CD4-positive, alpha-beta memory T cell (primary cell): ENCODE data around the gene ZFYVE28. TPM values are rescaled to one million over a fixed set of nuclear protein-coding genes. Genes with fewer than 3 reads are reported as not detected.
A peak's percentile ranks its signal among the peaks of the same experiment; 100 is the strongest.

Experiments
- CTCF ChIA-PET: fragments of 350-600 bp; sonication (Branson Sonifier 250); formaldehyde crosslinking; loops from one replicate; lab custom pipeline; 2021; ENCODE audit warnings: inconsistent platforms; ENCODE audit not compliant: partially characterized antibody; lab: Charles Lee
- POLR2A ChIA-PET: fragments of 350-600 bp; sonication (Branson Sonifier 250); formaldehyde crosslinking; loops from one replicate; lab custom pipeline; 2021; ENCODE audit not compliant: partially characterized antibody; lab: Charles Lee
- DNase-seq, 5 donors: peaks; one replicate each; pipeline versions ENCODE4 v3.0.0 to v3.0.0-alpha.2; 2020 to 2022; ENCODE audit warnings: mixed read lengths in 1 of 5
- H3K27ac ChIP-seq: one replicate; pipeline ENCODE4 v1.7.0; 2013; ENCODE audit warnings: low read depth, low read length
- H3K27me3 ChIP-seq: 2 replicates; pipeline ENCODE4 v1.7.0; 2013; ENCODE audit warnings: mild to moderate bottlenecking, low read length, moderate library complexity; ENCODE audit not compliant: insufficient read depth
- H3K36me3 ChIP-seq: 2 replicates; pipeline ENCODE4 v1.7.0; 2013; ENCODE audit warnings: mild to moderate bottlenecking, low read length, moderate library complexity; ENCODE audit not compliant: insufficient read depth
- H3K4me1 ChIP-seq: 2 replicates; pipeline ENCODE4 v1.7.0; 2013; ENCODE audit warnings: mild to moderate bottlenecking, low read length, moderate library complexity; ENCODE audit not compliant: insufficient read depth
- H3K4me3 ChIP-seq, 2 donors: one replicate each; pipeline ENCODE4 v1.7.0; 2013; ENCODE audit warnings: low read length in 2 of 2, mild to moderate bottlenecking in 1 of 2
- H3K9me3 ChIP-seq, 2 donors: one replicate each; pipeline ENCODE4 v1.7.0; 2013; ENCODE audit warnings: low read length in 2 of 2, control low read depth in 1 of 2; ENCODE audit not compliant: control insufficient read depth in 1 of 2
- H3K27ac Mint-ChIP-seq, 7 donors: one replicate each; pipeline ENCODE4 v1.8.0; 2020 to 2021; ENCODE audit warnings: mixed read lengths in 7 of 7, mild to moderate bottlenecking in 6 of 7, inconsistent platforms in 3 of 7, moderate library complexity in 3 of 7
- H3K27me3 Mint-ChIP-seq, 2 donors: one replicate each; pipeline ENCODE4 v1.8.0; 2020 to 2021; ENCODE audit warnings: mixed read lengths in 2 of 2
- H3K36me3 Mint-ChIP-seq, 2 donors: one replicate each; pipeline ENCODE4 v1.8.0; 2020 to 2021; ENCODE audit warnings: mixed read lengths in 2 of 2, inconsistent platforms in 1 of 2, mild to moderate bottlenecking in 1 of 2
- H3K4me1 Mint-ChIP-seq, 4 donors: one replicate each; pipeline ENCODE4 v1.8.0; 2020 to 2021; ENCODE audit warnings: mixed read lengths in 4 of 4, mild to moderate bottlenecking in 1 of 4
- H3K4me3 Mint-ChIP-seq, 8 donors: one replicate each; pipeline ENCODE4 v1.8.0; 2020 to 2021; ENCODE audit warnings: mixed read lengths in 8 of 8, mild to moderate bottlenecking in 7 of 8, moderate library complexity in 6 of 8, inconsistent platforms in 3 of 8
- H3K9me3 Mint-ChIP-seq, 8 donors: one replicate each; pipeline ENCODE4 v1.8.0; 2020 to 2021; ENCODE audit warnings: mixed read lengths in 8 of 8, mild to moderate bottlenecking in 5 of 8, inconsistent platforms in 3 of 8, moderate library complexity in 1 of 8
- intact Hi-C: fragments of 100-400 bp; cut with micrococcal nuclease; formaldehyde crosslinking; loops from one replicate; pipeline ENCODE4 v1.15.1; 2023
- polyA plus RNA-seq, 2 donors: library from polyadenylated mRNA; unstranded; fragments of 300-500 nt; fragmentation: Illumina TruSeq; gene quantifications; one replicate each; pipeline ENCODE4 v1.2.3, GENCODE V29; 2021
- total RNA-seq, 2 experiments: library from RNA; stranded (reverse); gene quantifications; one replicate each; pipeline ENCODE4 v1.2.3, GENCODE V29; 2021

ZFYVE28 gene
- total and polyA plus RNA-seq, 4 experiments from 2014 or later = 13.1 to 31.8 (median 23.8) TPM

GRCh38 chr4:2284161-2284933 lies 134.1 kb downstream of the ZFYVE28 start:
- Histone ChIP-seq H3K27me3 (no peaks in the 10 kb centered on the region), H3K9me3 (no peaks in the 10 kb centered on the region), H3K4me1 (peaks cover 48% of the 10 kb centered on the region), H3K36me3 (no peaks in the 10 kb centered on the region), H3K4me3 (no peak overlapping the region), H3K27ac (no peak overlapping the region)
- H3K27me3 Mint-ChIP-seq = no peaks in the 10 kb centered on the region
- H3K9me3 Mint-ChIP-seq = peaks cover 0 to 3% (median 0%) of the 10 kb centered on the region in 8 donors
- H3K27ac Mint-ChIP-seq = peak overlapping the region; percentile 29 to 99 (median 55)
- H3K4me3 Mint-ChIP-seq = no peak overlapping the region
- peaks cover 0 to 6% of the 10 kb centered on the region in 2 donors for H3K36me3 Mint-ChIP-seq
- H3K4me1 Mint-ChIP-seq = peaks cover 25 to 51% (median 30%) of the 10 kb centered on the region in 4 donors
- intact Hi-C loops = loop anchor here (10.0 kb wide), 1 partner anchor 60 kb away; no protein-coding TSS in a partner anchor
- CTCF ChIA-PET = no interaction called here
- no peak for DNase-seq
- POLR2A ChIA-PET = interaction anchor here (0.8 to 1.1 kb wide), 2 partner anchors 22 to 128 kb away, joined by 3 read pairs; partner anchors contain the start of gene MXD4

DNA sequence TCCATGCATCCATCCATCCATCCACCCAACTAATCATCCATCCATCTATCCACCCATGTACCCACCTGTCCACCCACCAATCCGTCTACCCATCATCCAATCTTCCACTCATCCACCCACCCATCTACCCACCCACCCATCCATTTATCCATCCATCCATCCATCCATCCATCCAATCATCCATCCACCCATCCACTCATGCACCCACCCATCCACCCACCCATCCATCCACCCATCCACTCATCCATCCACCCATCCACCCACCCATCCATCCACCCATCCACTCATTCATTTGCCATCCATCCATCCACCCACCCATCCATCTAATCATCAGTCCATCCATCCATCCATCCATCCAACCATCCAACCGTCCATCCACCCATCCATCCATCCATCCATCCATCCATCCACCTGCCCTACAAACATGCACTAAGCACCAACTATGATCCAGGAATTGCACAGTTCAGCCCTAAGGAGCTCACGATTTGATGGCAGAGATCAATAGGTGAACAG lies 135.2 kb downstream of the ZFYVE28 start:
- Mint-ChIP-seq H3K4me1 (peaks cover 25 to 51% (median 30%) of the 10 kb centered on the region in 4 donors), H3K36me3 (peaks cover 0 to 6% of the 10 kb centered on the region in 2 donors), H3K27me3 (no peaks in the 10 kb centered on the region), H3K4me3 (peak overlapping the region in 2 of 8 donors; percentile 38 to 59), H3K9me3 (peaks cover 0 to 3% (median 0%) of the 10 kb centered on the region in 8 donors), H3K27ac (peak overlapping the region in 6 of 7 donors; percentile 88 to 100 (median 99))
- Histone ChIP-seq H3K36me3 (no peaks in the 10 kb centered on the region), H3K27me3 (no peaks in the 10 kb centered on the region), H3K27ac (no peak overlapping the region), H3K9me3 (no peaks in the 10 kb centered on the region), H3K4me3 (no peak overlapping the region), H3K4me1 (peaks cover 44% of the 10 kb centered on the region)
- DNase-seq = no peak
- intact Hi-C loops = loop anchor here (2.0 to 10.0 kb wide), 2 partner anchors 40 to 58 kb away; partner anchors contain the start of genes HAUS3 and POLN
- CTCF ChIA-PET = interaction anchor here (1.6 kb wide), 1 partner anchor 41 kb away, joined by 5 read pairs; the partner anchor contains the start of genes HAUS3 and POLN
- POLR2A ChIA-PET = interaction anchor here (1.9 to 2.1 kb wide), 2 partner anchors 20 to 130 kb away, joined by 27 to 38 read pairs; partner anchors contain the start of gene MXD4

DNA sequence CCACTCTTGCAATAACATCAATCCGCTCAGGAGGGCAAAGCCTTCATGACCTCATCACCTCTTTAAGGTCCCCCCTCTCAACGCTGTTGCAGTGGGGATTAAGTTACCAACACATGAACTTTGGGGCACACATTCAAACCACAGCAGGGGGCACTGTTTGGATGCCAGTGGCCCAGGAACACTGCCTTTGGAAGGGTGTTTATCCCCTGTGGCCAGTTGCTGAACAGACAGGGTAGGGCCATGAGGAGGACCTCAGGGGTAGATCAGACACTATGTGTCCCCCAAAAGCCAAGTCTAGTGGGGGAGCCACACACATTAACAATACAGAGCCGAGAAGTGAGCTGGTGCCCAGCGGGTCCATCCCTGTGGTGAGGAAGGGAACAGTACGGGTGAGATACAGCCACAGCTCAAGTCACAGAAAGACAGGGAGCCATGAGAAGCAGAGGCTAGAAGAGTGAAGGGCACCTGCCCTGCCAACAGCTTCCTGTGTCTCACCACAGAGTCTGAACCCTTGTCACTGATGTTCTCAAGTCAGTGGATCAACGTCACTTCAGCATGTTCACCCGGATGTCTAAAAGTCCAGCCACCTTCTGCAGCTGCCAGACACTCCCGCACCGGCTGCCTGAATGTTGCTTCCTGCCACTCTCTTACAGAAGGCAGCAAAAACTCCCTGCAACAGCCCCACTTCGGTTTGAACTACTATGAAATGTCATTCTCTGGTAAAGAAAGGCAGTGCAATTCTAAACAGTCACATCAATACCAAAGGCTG lies 136.7 kb downstream of the ZFYVE28 start:
- ChIA-PET CTCF (interaction anchor here (0.6 to 1.7 kb wide), 12 partner anchors 9 to 180 kb away, joined by 3 to 13 read pairs (median 4); partner anchors contain the start of genes CFAP99, HAUS3, MXD4 and POLN), POLR2A (interaction anchor here (0.6 to 2.6 kb wide), 18 partner anchors 9 to 255 kb away, joined by 3 to 46 read pairs (median 4); partner anchors contain the start of genes CFAP99, FAM193A, HAUS3 and MXD4)
- H3K36me3 Mint-ChIP-seq = peaks cover 0 to 6% of the 10 kb centered on the region in 2 donors
- Histone ChIP-seq H3K4me1 (peaks cover 44% of the 10 kb centered on the region), H3K27ac (peak overlapping the region; percentile 80), H3K9me3 (no peaks in the 10 kb centered on the region), H3K4me3 (peak overlapping the region in 1 of 2 donors; percentile 47), H3K36me3 (no peaks in the 10 kb centered on the region), H3K27me3 (no peaks in the 10 kb centered on the region)
- DNase-seq = peak; percentile 88 to 98 (median 92)
- peak overlapping the region; percentile 46 to 88 (median 74) for H3K4me3 Mint-ChIP-seq
- peaks cover 25 to 51% (median 31%) of the 10 kb centered on the region in 4 donors for H3K4me1 Mint-ChIP-seq
- peaks cover 0 to 3% (median 0%) of the 10 kb centered on the region in 8 donors for H3K9me3 Mint-ChIP-seq
- intact Hi-C loops = loop anchor here (1.0 to 10.0 kb wide), 8 partner anchors 10 to 181 kb away; partner anchors contain the start of genes HAUS3, MXD4 and POLN
- H3K27ac Mint-ChIP-seq = peak overlapping the region; percentile 92 to 100 (median 99)
- H3K27me3 Mint-ChIP-seq = no peaks in the 10 kb centered on the region

- ChIA-PET CTCF (interaction anchor here (0.8 to 1.1 kb wide), 2 partner anchors 184 to 185 kb away, joined by 3 to 4 read pairs; no protein-coding TSS in a partner anchor), POLR2A (interaction anchor here (1.4 to 2.6 kb wide), 5 partner anchors 10 to 256 kb away, joined by 4 to 17 read pairs (median 6); partner anchors contain the start of genes CFAP99, FAM193A, HAUS3 and POLN)
- no peak for DNase-seq
- Histone ChIP-seq H3K27me3 (no peaks in the 10 kb centered on the region), H3K27ac (peak overlapping the region; percentile 80), H3K4me1 (peaks cover 44% of the 10 kb centered on the region), H3K4me3 (no peak overlapping the region), H3K36me3 (no peaks in the 10 kb centered on the region), H3K9me3 (no peaks in the 10 kb centered on the region)
- Mint-ChIP-seq H3K36me3 (peaks cover 0 to 6% of the 10 kb centered on the region in 2 donors), H3K27ac (peak overlapping the region; percentile 92 to 100 (median 99)), H3K27me3 (no peaks in the 10 kb centered on the region), H3K4me3 (peak overlapping the region in 5 of 8 donors; percentile 13 to 88 (median 17)), H3K9me3 (peaks cover 0 to 3% (median 0%) of the 10 kb centered on the region in 8 donors), H3K4me1 (peaks cover 25 to 49% (median 30%) of the 10 kb centered on the region in 4 donors)
- intact Hi-C loops = loop anchor here (1.0 to 10.0 kb wide), 4 partner anchors 56 to 182 kb away; no protein-coding TSS in a partner anchor
These were observed 137.7 kb downstream of the ZFYVE28 start for GRCh38 chr4:2280531-2281300.

- peaks cover 0 to 3% (median 0%) of the 10 kb centered on the region in 8 donors for H3K9me3 Mint-ChIP-seq
- peaks cover 24% of the 10 kb centered on the region for H3K4me1 ChIP-seq
- H3K4me3 ChIP-seq = no peak overlapping the region
- H3K27ac Mint-ChIP-seq = peak overlapping the region in 2 of 7 donors; percentile 27 to 73
- no peaks in the 10 kb centered on the region for H3K27me3 Mint-ChIP-seq
- no peaks in the 10 kb centered on the region for H3K36me3 ChIP-seq
- no peaks in the 10 kb centered on the region for H3K9me3 ChIP-seq
- CTCF ChIA-PET = interaction anchor here (0.6 kb wide), 1 partner anchor 58 kb away, joined by 3 read pairs; no protein-coding TSS in a partner anchor
- peaks cover 21 to 29% (median 24%) of the 10 kb centered on the region in 4 donors for H3K4me1 Mint-ChIP-seq
- intact Hi-C loops = no loop called here
- no peak for DNase-seq
- H3K27me3 ChIP-seq = no peaks in the 10 kb centered on the region
- POLR2A ChIA-PET = no interaction called here
- H3K27ac ChIP-seq = no peak overlapping the region
- no peak overlapping the region for H3K4me3 Mint-ChIP-seq
- H3K36me3 Mint-ChIP-seq = peaks cover 6 to 7% of the 10 kb centered on the region in 2 donors
These were observed 140.5 kb downstream of the ZFYVE28 start for GRCh38 chr4:2277956-2278355.
